Measurements from ENCODE around the gene NACAD.

DNA sequence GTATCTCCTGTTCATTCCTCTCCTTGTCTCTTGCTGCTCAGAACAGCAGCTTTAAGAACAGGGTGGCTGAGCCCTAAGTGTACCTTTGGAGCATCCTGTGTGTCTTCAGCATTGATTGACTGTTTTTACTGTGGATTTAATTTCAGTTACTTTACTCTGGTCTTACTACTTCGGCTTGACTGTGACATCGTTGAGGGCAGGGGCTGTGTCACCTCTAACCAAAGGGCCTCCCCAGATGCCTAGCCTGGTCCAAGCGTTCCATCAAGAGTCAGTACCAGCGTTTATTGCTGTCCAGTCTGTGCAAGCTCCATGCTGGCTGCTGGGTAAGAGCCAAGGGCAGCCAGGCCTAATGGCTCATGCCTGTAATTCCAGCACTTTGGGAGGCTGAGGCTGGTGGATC is 56.3 kb downstream of the NACAD start:
- TF ChIP-seq, protein P1, sequence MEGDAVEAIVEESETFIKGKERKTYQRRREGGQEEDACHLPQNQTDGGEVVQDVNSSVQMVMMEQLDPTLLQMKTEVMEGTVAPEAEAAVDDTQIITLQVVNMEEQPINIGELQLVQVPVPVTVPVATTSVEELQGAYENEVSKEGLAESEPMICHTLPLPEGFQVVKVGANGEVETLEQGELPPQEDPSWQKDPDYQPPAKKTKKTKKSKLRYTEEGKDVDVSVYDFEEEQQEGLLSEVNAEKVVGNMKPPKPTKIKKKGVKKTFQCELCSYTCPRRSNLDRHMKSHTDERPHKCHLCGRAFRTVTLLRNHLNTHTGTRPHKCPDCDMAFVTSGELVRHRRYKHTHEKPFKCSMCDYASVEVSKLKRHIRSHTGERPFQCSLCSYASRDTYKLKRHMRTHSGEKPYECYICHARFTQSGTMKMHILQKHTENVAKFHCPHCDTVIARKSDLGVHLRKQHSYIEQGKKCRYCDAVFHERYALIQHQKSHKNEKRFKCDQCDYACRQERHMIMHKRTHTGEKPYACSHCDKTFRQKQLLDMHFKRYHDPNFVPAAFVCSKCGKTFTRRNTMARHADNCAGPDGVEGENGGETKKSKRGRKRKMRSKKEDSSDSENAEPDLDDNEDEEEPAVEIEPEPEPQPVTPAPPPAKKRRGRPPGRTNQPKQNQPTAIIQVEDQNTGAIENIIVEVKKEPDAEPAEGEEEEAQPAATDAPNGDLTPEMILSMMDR (IDR thresholded peaks at IDR 0.05) = no peak
- TF ChIP-seq NFYB (CRISPR knock-in tag; conservative IDR thresholded peaks at IDR 0.05; ENCODE audit: low read depth) (no peak), ELF4 (CRISPR knock-in tag; IDR thresholded peaks at IDR 0.05; ENCODE audit: low read depth) (no peak), GRHL2 (CRISPR knock-in tag; IDR thresholded peaks at IDR 0.05; ENCODE audit: insufficient replicate concordance, severe bottlenecking) (no peak)
